ACHN (cell line): ENCODE data around the gene NAGPA.

Experiments
- DNase-seq: peaks from one replicate; pipeline ENCODE4 v3.0.0-alpha.2; 2015
- in situ Hi-C: cut with HindIII; loops from 2 replicates; pipeline ENCODE4 v1.10.0; 2017; ENCODE audit warnings: low sequenced_read_pairs, low pct_ligation_motif_present, low pct_unique_long_range_greater_than_20kb

The NAGPA gene

DNA sequence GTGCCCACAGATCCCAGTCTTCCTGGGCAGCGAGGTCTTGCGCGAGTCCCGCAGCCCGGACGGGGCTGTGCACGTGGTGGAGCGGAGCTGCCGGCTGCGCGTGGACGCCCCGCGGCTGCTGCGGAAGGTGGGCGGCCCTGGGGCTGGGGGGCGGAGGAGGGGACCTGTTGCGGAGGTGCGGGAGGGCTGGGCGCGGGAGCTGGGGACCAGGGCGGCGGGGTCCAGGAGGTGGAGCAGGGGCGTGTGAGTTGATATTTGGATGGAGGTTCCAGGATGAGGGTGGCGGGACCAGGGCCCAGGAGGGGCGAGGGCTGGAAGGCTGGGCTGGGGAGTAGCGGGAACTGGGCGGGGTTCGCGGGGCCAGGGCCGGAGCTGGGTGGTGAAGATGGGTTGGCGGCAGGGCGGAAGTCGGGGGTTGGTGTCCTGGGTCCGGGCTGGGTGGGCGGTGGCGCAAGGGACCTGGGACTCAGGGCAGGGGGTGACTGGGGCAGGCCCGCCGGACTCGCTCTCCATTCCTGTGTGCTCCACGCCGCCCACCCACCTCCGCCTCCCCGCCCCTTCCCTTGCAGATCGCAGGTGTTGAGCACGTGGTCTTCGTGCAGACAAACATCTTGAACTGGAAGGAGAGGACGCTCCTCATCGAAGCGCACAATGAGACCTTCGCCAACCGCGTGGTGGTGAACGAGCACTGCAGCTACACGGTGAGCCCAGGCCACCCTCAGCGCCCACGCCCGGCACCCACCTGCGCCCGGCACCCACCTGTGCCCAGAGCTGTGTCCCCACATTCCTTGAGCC lies 46.0 kb downstream of the NAGPA start:
- DNase-seq, result no peak

DNA sequence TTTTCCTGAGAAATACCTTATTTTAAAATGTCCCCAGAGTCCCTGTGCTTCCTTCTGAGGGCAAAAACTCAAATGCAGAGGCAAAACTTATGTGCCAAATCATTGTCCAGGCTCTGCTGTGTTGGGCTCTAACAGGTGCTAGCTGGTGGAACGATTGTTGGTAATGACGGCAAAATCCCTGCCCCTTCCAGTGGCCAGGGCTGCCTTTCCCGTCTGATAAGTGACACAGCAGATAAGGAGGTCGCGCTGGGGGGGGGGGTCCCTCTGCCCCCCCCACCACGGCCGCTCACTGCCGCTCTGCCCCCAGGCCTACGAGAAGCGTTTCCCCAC lies 46.5 kb downstream of the NAGPA start:
- in situ Hi-C loops, result no loop called here
- no peak for DNase-seq

More for the DNA sequence above, 46.0 kb downstream of the NAGPA start:
- in situ Hi-C loops, result no loop called here

DNA sequence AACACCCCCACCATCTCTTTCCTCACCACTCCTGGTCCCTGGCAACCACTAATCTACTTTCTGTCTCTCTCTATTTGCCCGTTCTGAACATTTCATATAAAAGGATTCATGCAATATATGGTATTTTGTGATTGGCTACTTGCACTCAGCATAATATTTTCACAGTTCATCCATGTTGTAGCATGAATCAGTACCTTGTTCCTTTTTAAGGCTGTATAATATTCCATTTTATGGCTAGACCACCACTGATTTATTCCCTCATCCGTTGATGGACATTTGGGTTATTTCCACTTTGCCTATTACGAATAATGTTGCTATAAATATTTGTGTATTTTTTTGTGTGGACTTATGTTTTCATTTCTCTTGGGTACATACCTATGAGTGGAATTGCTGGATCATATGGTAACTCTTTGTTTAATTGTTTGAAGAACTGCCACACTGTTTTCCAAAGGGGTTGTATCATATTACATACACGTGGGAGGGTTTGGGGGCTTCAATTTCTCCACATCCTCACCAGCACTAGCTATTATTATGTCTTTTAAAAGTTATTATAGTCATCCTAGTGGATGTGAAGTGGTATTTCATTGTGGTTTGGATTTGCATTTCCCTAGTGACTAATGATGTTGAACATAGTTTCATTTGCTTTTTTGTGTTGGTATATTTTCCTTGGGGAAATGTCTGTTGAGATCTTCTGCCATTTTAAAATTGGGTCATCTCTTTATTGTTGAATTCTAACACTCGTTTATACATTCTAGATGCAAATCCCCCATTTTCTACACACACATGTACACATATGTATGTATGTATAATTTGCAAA lies 49.4 kb downstream of the NAGPA start:
- in situ Hi-C loops, result no loop called here
- no peak for DNase-seq

DNA sequence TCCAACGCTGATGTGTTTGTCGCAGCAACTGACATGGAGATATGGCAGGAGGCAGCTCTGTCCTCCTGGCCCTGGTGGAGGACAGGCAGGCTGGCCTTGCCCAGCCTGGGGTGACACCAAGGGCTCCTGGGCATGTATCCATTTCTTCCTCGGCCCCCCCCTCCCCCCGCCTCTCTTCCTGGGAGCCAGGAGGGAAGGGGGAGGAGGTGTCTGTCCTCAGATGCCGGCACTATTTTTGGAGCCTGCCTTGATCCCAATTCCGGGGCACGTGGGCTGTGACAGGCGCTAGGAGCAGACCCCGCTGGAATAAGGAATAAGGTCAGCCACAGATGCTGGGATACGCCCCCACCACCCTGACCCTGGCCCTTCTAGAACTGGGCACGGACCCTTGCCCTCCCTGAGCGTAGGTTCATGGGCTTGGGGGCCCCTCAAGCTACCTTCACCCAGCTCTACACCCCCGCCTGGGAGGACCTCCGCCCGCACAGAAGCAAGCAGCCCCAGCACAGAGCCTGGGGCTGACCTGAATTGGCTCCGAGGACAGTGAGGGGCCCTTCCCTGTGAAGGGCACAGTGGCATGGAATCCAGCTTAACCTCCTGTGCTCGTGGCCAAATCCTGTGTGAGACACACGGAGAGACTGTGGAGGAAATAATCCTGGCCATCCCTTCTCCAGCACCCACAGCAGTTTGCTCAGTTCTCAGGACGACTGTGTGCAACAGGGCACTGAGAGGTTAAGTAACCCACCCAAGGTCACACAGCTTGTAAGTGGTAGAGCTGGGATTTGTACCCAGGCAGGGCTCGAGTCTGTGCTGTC lies 51.5 kb downstream of the NAGPA start:
- in situ Hi-C loops, result no loop called here
- DNase-seq, result no peak

DNA sequence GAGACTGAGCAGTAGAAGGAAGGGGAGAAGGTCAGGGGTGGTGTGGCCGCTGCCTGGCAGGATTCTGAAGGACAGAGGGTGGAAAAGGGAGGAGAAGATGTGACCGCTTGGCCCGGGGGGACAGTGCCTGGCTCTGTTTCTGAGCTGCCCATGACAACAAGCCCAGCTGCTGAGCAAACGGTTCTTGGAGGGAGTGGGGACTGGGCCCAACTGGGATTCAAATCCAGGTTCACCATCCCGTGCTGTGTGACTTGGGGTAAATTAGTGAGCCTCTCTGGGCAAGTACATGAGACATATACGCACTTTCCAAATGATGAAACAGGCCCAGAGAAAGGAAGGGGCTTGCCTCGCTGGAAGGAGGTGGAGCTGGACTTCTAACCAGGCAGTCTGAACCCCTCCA lies 52.3 kb downstream of the NAGPA start:
- DNase-seq, result no peak
- in situ Hi-C loops, result no loop called here

DNA sequence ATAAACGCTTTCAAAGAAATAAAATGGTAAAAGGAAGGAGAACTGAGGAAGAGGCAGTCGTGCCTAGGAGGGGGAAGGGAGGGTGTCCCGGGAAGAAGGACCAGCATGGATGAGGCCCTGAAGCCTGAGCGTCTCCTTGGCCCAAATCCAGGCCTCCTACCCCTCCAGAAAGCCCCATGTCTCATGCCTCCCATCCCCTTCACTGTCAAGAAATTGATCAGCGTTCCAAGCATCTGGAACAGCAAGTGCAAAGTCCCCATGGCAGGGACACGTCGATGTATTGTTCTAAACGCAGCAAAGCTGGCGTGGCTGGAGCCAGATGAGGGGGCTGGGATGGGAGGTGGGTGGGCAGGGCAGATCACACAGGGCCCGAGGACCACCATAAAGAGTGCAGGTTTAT lies 53.0 kb downstream of the NAGPA start:
- in situ Hi-C loops, result no loop called here

DNA sequence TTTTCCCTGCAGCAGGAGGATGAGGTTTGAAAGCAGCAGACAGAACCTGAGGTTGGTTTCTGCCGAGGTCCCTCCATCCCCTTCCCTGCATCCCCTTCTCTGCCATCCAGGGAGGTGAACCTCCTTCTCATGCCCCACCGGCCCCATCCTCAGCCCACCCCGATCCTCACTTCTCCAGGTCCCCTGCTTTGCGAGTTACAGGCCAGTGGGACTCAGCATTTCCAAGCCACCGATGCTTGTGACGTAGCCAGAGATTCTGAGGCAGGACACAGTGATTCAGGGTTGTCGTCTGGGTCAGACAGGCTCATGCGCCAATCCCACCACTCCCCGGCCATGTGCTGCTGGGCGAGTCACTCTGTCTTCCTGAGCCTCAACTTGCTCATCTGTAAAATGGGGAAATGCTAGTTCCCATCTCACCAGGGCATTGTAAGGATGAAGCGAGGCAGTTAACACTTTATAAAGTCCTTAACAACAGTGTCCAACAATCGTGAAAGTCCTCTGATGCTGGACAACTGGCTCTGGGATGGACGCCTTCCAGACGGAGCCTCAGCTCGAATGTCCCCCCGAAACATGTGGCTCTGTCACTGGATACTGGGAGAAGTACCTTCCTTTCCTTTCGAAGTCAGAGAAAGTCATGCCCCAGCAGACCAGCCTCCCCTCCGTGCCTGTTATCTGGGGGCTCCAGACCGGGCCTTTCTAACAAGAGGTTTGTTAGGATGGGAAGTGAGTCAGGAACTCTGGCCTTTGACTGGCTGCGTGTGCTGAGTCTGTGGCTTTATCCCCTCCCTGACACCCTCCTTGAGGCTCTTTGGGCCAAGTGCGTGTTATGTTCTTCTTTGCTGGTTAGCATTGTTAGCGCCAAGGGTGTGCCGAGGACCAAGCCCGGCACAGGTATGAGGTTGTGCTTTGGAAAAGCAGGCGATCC lies 53.7 kb downstream of the NAGPA start:
- DNase-seq, result no peak
- in situ Hi-C loops, result no loop called here

More for the DNA sequence above, 53.0 kb downstream of the NAGPA start:
- DNase-seq, result no peak

DNA sequence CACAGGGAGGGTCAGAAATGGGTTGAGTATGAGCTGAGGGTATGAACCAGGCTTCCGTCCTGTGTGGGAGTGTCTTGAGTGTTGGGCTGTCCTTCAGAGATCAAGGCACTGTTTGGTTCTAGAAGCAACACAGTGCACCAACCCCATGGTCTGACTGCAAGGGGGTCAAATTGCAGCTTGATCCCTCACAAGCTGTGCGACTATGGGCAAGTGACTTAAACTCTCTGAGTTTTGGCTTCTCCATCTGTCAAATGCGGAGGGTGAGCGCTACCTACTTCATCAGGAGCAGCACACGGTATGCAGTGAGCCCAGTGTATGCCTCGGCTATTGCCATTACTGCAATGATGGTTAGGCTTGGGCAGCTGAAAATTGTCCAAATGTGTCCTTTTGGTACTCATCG lies 54.6 kb downstream of the NAGPA start:
- in situ Hi-C loops, result no loop called here
- DNase-seq, result no peak

DNA sequence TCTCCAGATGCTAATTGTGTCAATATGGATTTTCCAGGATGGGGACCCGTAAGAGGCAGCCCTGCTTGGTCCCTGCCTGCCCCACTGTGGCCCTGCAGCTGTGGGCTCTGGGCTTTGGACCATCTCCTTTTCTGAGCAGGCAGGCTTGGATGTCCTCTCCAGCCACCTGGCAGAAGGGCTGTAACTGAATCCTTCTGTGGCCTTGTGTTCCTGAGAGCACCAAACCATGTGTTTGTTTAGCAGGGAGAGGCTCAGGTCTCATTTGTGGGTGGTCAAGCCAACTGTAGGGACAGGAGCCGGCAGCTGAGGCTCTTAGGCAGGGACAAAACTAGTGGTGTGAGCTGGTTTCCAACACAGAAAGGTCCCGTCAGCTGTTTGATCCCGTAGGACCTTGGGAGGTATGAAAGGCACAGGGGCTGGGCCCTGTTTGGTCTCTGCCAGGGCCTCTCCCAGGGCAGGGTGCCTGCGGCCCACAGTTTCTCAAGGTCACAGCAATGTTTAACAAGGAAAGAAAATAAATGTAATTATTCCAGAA lies 57.1 kb downstream of the NAGPA start:
- DNase-seq, result no peak
- in situ Hi-C loops, result no loop called here

DNA sequence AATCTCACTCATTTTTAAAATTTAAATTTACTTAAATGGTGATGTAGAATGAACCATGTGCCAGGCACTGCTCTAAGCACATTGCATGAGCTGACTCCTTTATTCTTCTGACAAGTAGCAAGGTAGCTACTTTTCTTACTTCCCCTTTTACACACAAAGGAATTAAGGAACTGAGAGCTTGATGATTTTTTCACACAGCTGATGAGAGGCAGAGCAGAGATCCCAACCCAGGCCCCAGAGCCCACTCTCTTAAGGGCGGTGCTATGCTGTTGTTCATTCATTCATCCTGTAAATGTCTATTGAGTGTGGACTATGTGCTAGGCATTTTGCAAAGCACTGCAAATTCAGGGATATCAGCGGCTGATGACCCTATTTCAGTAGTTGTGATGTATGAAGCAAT lies 57.7 kb downstream of the NAGPA start:
- in situ Hi-C loops, result no loop called here
- DNase-seq, result no peak
